ENCODE measurements around the gene BMP10. TPM values are rescaled to one million over a fixed set of nuclear protein-coding genes. Genes with fewer than 3 reads are reported as not detected.

Gene BMP10
- total RNA-seq, 1 experiment from 2014 or later, result not detected

GRCh38 chr2:68905116-68905515, 33.9 kb upstream of the BMP10 start:
- peak; percentile 61 for DNase-seq
- H3K27me3 ChIP-seq (ENCODE audit: low read length), result no peaks in the 10 kb centered on the region
- H3K79me2 ChIP-seq (ENCODE audit: low read length), result no peaks in the 10 kb centered on the region
- ChIA-PET POLR2A (ENCODE audit: unreplicated experiment) (no interaction called here), CTCF (no interaction called here)
- H3K4me2 ChIP-seq (ENCODE audit: low read length), result 0 out of 2 replicates have a peak overlapping the region, but pooled peaks have one; percentile 15
- H3K9me2 ChIP-seq (replicated peaks; ENCODE audit: low read length), result no peaks in the 10 kb centered on the region
- H3K9ac ChIP-seq (ENCODE audit: low read length), result no peak overlapping the region
- H3K9me3 ChIP-seq (ENCODE audit: low read length), result 0 out of 2 replicates have a peak, but pooled peaks cover 5% of the 10 kb centered on the region
- H3K36me3 ChIP-seq (ENCODE audit: low read depth, low read length), result no peaks in the 10 kb centered on the region
- no peaks in the 10 kb centered on the region for H4K20me1 ChIP-seq (ENCODE audit: low read length)
- no peak overlapping the region for H3K4me3 ChIP-seq (ENCODE audit: low read length)
- H2AFZ ChIP-seq (ENCODE audit: low read length), result no peak overlapping the region
- H3F3A ChIP-seq (ENCODE audit: low read length, unreplicated experiment), result no peaks in the 10 kb centered on the region
- peaks cover 34% of the 10 kb centered on the region for H3K4me1 ChIP-seq (ENCODE audit: insufficient read depth, low read length)
- intact Hi-C loops (cut with micrococcal nuclease), result loop anchor here (5.0 kb wide), 2 partner anchors 63 to 438 kb away; partner anchors contain the start of genes APLF and FBXO48
- BruUV-seq (replicated peaks), result no TSS peak
- ATAC-seq, result peak; percentile 4; the same call in 1 of the 2 replicates
- H3K27ac ChIP-seq (ENCODE audit: low read length), result no peak overlapping the region
- TF ChIP-seq EZH2phosphoT487 (IDR thresholded peaks at IDR 0.05; ENCODE audit: borderline replicate concordance, low read length), result no peak
- no peak for TF ChIP-seq EZH2 (IDR thresholded peaks at IDR 0.05; ENCODE audit: low read length, unreplicated experiment)
- no peak for TF ChIP-seq CTCF (conservative IDR thresholded peaks at IDR 0.05; ENCODE audit: low read depth, low read length)

DNA sequence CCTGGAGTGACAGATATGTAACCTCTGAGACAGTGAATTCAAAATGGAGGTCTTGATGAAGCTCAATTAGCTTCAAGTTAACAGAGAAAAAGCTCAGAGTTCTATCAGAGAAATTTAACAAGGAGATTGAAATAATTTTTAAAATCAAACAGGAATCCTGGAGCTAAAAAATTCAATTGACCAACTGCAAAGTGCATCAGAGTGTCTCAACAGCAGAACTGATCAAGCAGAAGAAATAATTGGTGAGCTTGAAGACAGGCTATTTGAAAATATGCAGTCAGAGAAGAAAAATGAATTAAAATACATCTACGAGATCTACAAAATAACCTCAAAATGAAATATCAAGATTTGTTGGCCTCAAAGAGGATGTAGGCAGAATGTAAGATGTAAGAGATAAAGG, 30.4 kb upstream of the BMP10 start:
- DNase-seq (no peak), ATAC-seq (no peak)
- ChIA-PET CTCF (no interaction called here), POLR2A (ENCODE audit: unreplicated experiment) (no interaction called here)
- Histone ChIP-seq H3K4me1 (ENCODE audit: insufficient read depth, low read length) (peaks cover 11% of the 10 kb centered on the region; the same call in 1 of the 2 replicates), H3K4me3 (ENCODE audit: low read length) (no peak overlapping the region), H2AFZ (ENCODE audit: low read length) (no peak overlapping the region), H3K79me2 (ENCODE audit: low read length) (no peaks in the 10 kb centered on the region), H4K20me1 (ENCODE audit: low read length) (no peaks in the 10 kb centered on the region), H3K27ac (ENCODE audit: low read length) (no peak overlapping the region), H3K9me3 (ENCODE audit: low read length) (0 out of 2 replicates have a peak, but pooled peaks cover 5% of the 10 kb centered on the region), H3K27me3 (ENCODE audit: low read length) (no peaks in the 10 kb centered on the region), H3K4me2 (ENCODE audit: low read length) (no peak overlapping the region), H3K36me3 (ENCODE audit: low read depth, low read length) (no peaks in the 10 kb centered on the region), H3K9ac (ENCODE audit: low read length) (no peak overlapping the region), H3F3A (ENCODE audit: low read length, unreplicated experiment) (no peaks in the 10 kb centered on the region), H3K9me2 (replicated peaks; ENCODE audit: low read length) (no peaks in the 10 kb centered on the region)
- intact Hi-C loops (cut with micrococcal nuclease), result no loop called here
- no TSS peak for BruUV-seq (replicated peaks)
- TF ChIP-seq EZH2 (IDR thresholded peaks at IDR 0.05; ENCODE audit: low read length, unreplicated experiment) (no peak), CTCF (conservative IDR thresholded peaks at IDR 0.05; ENCODE audit: low read depth, low read length) (no peak), EZH2phosphoT487 (IDR thresholded peaks at IDR 0.05; ENCODE audit: borderline replicate concordance, low read length) (no peak)

DNA sequence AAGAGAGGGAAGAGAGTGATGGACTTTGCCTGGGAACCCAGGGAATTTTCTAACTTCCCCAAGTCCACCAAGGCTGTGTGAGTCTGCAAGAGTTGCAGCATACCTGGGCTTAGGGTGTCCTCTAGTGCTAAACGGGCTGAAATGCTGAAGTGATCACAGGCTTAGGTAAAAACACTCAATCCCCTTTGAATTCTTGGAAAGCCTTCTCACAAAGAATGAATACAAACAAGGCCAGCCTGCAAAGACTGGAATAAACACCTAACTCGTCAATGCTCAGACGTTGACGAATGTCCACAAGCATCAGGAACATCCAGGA, 30.0 kb upstream of the BMP10 start:
- Histone ChIP-seq H3K9me3 (ENCODE audit: low read length) (0 out of 2 replicates have a peak, but pooled peaks cover 5% of the 10 kb centered on the region), H3K27me3 (ENCODE audit: low read length) (no peaks in the 10 kb centered on the region), H3K27ac (ENCODE audit: low read length) (no peak overlapping the region), H3F3A (ENCODE audit: low read length, unreplicated experiment) (no peaks in the 10 kb centered on the region), H3K9ac (ENCODE audit: low read length) (no peak overlapping the region), H3K4me1 (ENCODE audit: insufficient read depth, low read length) (peaks cover 11% of the 10 kb centered on the region; the same call in 1 of the 2 replicates), H2AFZ (ENCODE audit: low read length) (no peak overlapping the region), H3K4me3 (ENCODE audit: low read length) (no peak overlapping the region), H3K9me2 (replicated peaks; ENCODE audit: low read length) (no peaks in the 10 kb centered on the region), H3K4me2 (ENCODE audit: low read length) (no peak overlapping the region), H4K20me1 (ENCODE audit: low read length) (no peaks in the 10 kb centered on the region), H3K79me2 (ENCODE audit: low read length) (no peaks in the 10 kb centered on the region), H3K36me3 (ENCODE audit: low read depth, low read length) (no peaks in the 10 kb centered on the region)
- ATAC-seq, result no peak
- no TSS peak for BruUV-seq (replicated peaks)
- TF ChIP-seq EZH2phosphoT487 (IDR thresholded peaks at IDR 0.05; ENCODE audit: borderline replicate concordance, low read length), result no peak
- TF ChIP-seq CTCF (conservative IDR thresholded peaks at IDR 0.05; ENCODE audit: low read depth, low read length), result peak; percentile 43
- peak; percentile 16 for DNase-seq
- ChIA-PET CTCF (no interaction called here), POLR2A (ENCODE audit: unreplicated experiment) (no interaction called here)
- intact Hi-C loops (cut with micrococcal nuclease), result no loop called here

Data from PC-3 (cell line).